HepG2 (cell line): ENCODE measurements around the gene NDUFB3. TPM values are rescaled to one million over a fixed set of nuclear protein-coding genes. Genes with fewer than 3 reads are reported as not detected.

Source experiments
- ATAC-seq: fragments of 200-7000 bp; cut with Tn5 transposase; 3 replicates; pipeline ENCODE4 v1.9.1; 2020; ENCODE audit warnings: mild to moderate bottlenecking, moderate library complexity
- BruUV-seq: library from RNA; stranded (reverse); fragments of 400-500 nt; replicated peaks from 2 replicates; lab custom pipeline; 2021; lab: Mats Ljungman, UMichigan
- CTCF ChIA-PET: fragments of 300-600 bp; formaldehyde crosslinking; extraction: SDS; loops from one replicate; lab custom pipeline; 2021; ENCODE audit warnings: low total read pairs, inconsistent platforms, low intra/inter-chr PET ratio; lab: Yijun Ruan, JAX
- POLR2A ChIA-PET: fragments of 350-600 bp; sonication (Branson Sonifier 250); formaldehyde crosslinking; loops from one replicate; lab custom pipeline; 2020; ENCODE audit warnings: antibody characterized with exemption, inconsistent platforms; lab: Yijun Ruan, JAX
- DNase-seq: peaks from one replicate; pipeline ENCODE4 v3.0.0-alpha.2; 2015; ENCODE audit warnings: low spot score
- FAIRE-seq: peaks from 3 replicates; lab custom pipeline; 2011; peaks lifted over from hg19 to GRCh38; lab: Jason Lieb, UNC
- H2AFZ ChIP-seq: one replicate; pipeline ENCODE4 v1.6.1; 2011; ENCODE audit warnings: low read length, inconsistent platforms
- H3K27ac ChIP-seq: fragments of 300-600 bp; 3 replicates; pipeline ENCODE4 v1.8.0; 2011; ENCODE audit warnings: mixed run types, mild to moderate bottlenecking, mixed read lengths, low read length, inconsistent platforms; ENCODE audit not compliant: insufficient read depth; ENCODE audit errors: extremely low read length
- H3K27me3 ChIP-seq, 2 experiments: fragments of 200-600 bp in 1 of 2; 2 replicates in 1 of 2; 3 replicates in 1 of 2; pipeline versions ENCODE4 v1.6.0 to v1.8.0; 2011; ENCODE audit warnings: low read length in 2 of 2, mild to moderate bottlenecking in 2 of 2, moderate library complexity in 2 of 2, inconsistent platforms in 1 of 2; ENCODE audit not compliant: insufficient read depth in 2 of 2, control insufficient read depth in 1 of 2
- H3K36me3 ChIP-seq, 2 experiments: fragments of 200-600 bp in 1 of 2; replicated peaks in 1 of 2; 2 replicates in 1 of 2; 3 replicates in 1 of 2; pipeline versions ENCODE4 v1.5.1 to v1.8.0; 2011; ENCODE audit warnings: low read length in 2 of 2, inconsistent platforms in 1 of 2; ENCODE audit not compliant: insufficient read depth in 2 of 2, control insufficient read depth in 1 of 2
- H3K4me1 ChIP-seq: 2 replicates; pipeline ENCODE4 v1.5.1; 2012; ENCODE audit warnings: low read length, inconsistent platforms; ENCODE audit not compliant: insufficient read depth
- H3K4me2 ChIP-seq: 2 replicates; pipeline ENCODE4 v1.6.0; 2011; ENCODE audit warnings: low read depth, low read length, inconsistent platforms
- H3K4me3 ChIP-seq, 3 experiments: fragments of 200-600 bp in 1 of 3; sonication (generic), shearing (Covaris generic) in 1 of 3; replicated peaks in 1 of 3; 2 replicates each; pipeline ENCODE4 v1.5.1; 2011 to 2016; ENCODE audit warnings: low read length in 3 of 3, inconsistent platforms in 2 of 3, low read depth in 2 of 3, mild to moderate bottlenecking in 2 of 3, control low read depth in 1 of 3, mixed read lengths in 1 of 3; ENCODE audit not compliant: insufficient read depth in 1 of 3
- H3K79me2 ChIP-seq: one replicate; pipeline ENCODE4 v1.6.1; 2011; ENCODE audit warnings: low read length, inconsistent platforms; ENCODE audit not compliant: insufficient read depth
- H3K9ac ChIP-seq: 2 replicates; pipeline ENCODE4 v1.6.0; 2011; ENCODE audit warnings: mild to moderate bottlenecking, low read depth, low read length, inconsistent platforms; ENCODE audit not compliant: insufficient read depth
- H3K9me3 ChIP-seq: 2 replicates; pipeline ENCODE4 v1.5.1; 2012; ENCODE audit warnings: mild to moderate bottlenecking, low read length
- H4K20me1 ChIP-seq: 2 replicates; pipeline ENCODE4 v1.6.0; 2011; ENCODE audit warnings: inconsistent platforms, mild to moderate bottlenecking, low read length, moderate library complexity; ENCODE audit not compliant: insufficient read depth
- GATAD2A ChIP-seq: IDR thresholded peaks from 2 replicates; pipeline ENCODE4 v1.6.1; 2016
- MED13 ChIP-seq: sonication (generic); formaldehyde crosslinking; IDR thresholded peaks from 2 replicates; pipeline ENCODE4 v1.5.0; 2020; ENCODE audit warnings: missing genetic modification reagents
- MEF2D ChIP-seq: sonication (generic); formaldehyde crosslinking; IDR thresholded peaks from 2 replicates; pipeline ENCODE4 v1.5.1; 2020; ENCODE audit warnings: mild to moderate bottlenecking, missing genetic modification reagents
- NCOA1 ChIP-seq: sonication (generic); formaldehyde crosslinking; IDR thresholded peaks from 2 replicates; pipeline ENCODE4 v1.9.0; 2021; ENCODE audit warnings: missing genetic modification reagents
- NCOA2 ChIP-seq: sonication (generic); formaldehyde crosslinking; IDR thresholded peaks from 2 replicates; pipeline ENCODE4 v1.8.0; 2022; ENCODE audit warnings: inconsistent platforms
- NR2F6 ChIP-seq, 2 experiments: IDR thresholded peaks; 2 replicates each; pipeline ENCODE4 v1.6.1; 2016; ENCODE audit warnings: antibody characterized with exemption in 1 of 2, mild to moderate bottlenecking in 1 of 2
- RAD21 ChIP-seq: fragments of 450-650 bp; formaldehyde crosslinking; IDR thresholded peaks from 2 replicates; pipeline ENCODE4 v1.5.0; 2020; ENCODE audit warnings: mild to moderate bottlenecking
- SSRP1 ChIP-seq: IDR thresholded peaks from 2 replicates; pipeline ENCODE4 v1.6.1; 2016; ENCODE audit warnings: control low read depth
- YEATS2 ChIP-seq: sonication (generic); formaldehyde crosslinking; IDR thresholded peaks from 2 replicates; pipeline ENCODE4 v1.4.0; 2020; ENCODE audit warnings: missing genetic modification reagents, borderline replicate concordance
- YY1 ChIP-seq: IDR thresholded peaks from 2 replicates; pipeline ENCODE4 v1.6.1; 2011; ENCODE audit warnings: low read length, low read depth, moderate library complexity, mild to moderate bottlenecking; ENCODE audit not compliant: insufficient read depth, insufficient replicate concordance
- ZNF512 ChIP-seq: sonication (generic); formaldehyde crosslinking; IDR thresholded peaks from 2 replicates; pipeline ENCODE4 v1.4.0; 2020; ENCODE audit warnings: mild to moderate bottlenecking, missing genetic modification reagents
- ZNF576 ChIP-seq: sonication (generic); formaldehyde crosslinking; IDR thresholded peaks from 2 replicates; pipeline ENCODE4 v1.4.0; 2020; ENCODE audit warnings: mild to moderate bottlenecking, missing genetic modification reagents
- WGBS: methylation state at CpG from one replicate; pipeline ENCODE4 v1.1.6; 2017; ENCODE audit warnings: low lambda C conversion rate; 5-methylcytosine and 5-hydroxymethylcytosine counted together
- in situ Hi-C: cut with HindIII; loops from 2 replicates; pipeline ENCODE4 v1.10.0; 2017; ENCODE audit warnings: low pct_unique_long_range_greater_than_20kb; ENCODE audit not compliant: extremely low pct_ligation_motif_present
- intact Hi-C: fragments of 100-400 bp; cut with micrococcal nuclease; formaldehyde crosslinking; loops from one replicate; pipeline ENCODE4 v1.10.0; 2022; ENCODE audit not compliant: unreplicated experiment
- polyA plus RNA-seq, 8 experiments: library from polyadenylated mRNA; depleted of rRNA in 3 of 8; stranded (reverse) in 7 of 8; unstranded in 1 of 8; fragments of >200 nt; fragmentation: Illumina TruSeq in 4 of 8; extraction: Trizol in 4 of 8; gene quantifications; 2 replicates each; pipeline versions ENCODE4 v1.2.1 to v1.2.3, GENCODE V29; 2011 to 2016; ENCODE audit warnings: low read depth in 4 of 8, missing spikeins in 1 of 8, mixed read lengths in 1 of 8; ENCODE audit not compliant: insufficient read depth in 1 of 8
- total RNA-seq, 5 experiments: library from RNA; depleted of rRNA; stranded (reverse); fragments of >200 nt; fragmentation: Illumina TruSeq; extraction: Trizol; gene quantifications; 2 replicates each; pipeline ENCODE4 v1.2.3, GENCODE V29; 2016; ENCODE audit warnings: low read depth in 1 of 5

The NDUFB3 gene
- total and polyA plus RNA-seq, 2 of the 13 experiments (the other 11 are each of a cell fraction or from before 2014, with no cell fraction given) = 50.7 to 159 TPM

- Histone ChIP-seq H3K4me2 (no peak overlapping the region), H3K79me2 (peaks cover 98% of the 10 kb centered on the region), H3K27me3 (no peaks in the 10 kb centered on the region; a peak in 2 of 5 replicates), H3K4me1 (peaks cover 85% of the 10 kb centered on the region), H3K4me3 (no peak overlapping the region), H3K36me3 (peaks cover 0 to 5% of the 10 kb centered on the region in 2 experiments; a peak in 2 of 5 replicates), H3K27ac (peak overlapping the region; percentile 2), H4K20me1 (peaks cover 14% of the 10 kb centered on the region), H3K9me3 (no peaks in the 10 kb centered on the region), H2AFZ (no peak overlapping the region), H3K9ac (no peak overlapping the region)
- TF ChIP-seq NCOA1 (CRISPR knock-in tag) (no peak), SSRP1 (peak; percentile 52; the same call in 1 of the 2 replicates)
- in situ Hi-C loops (no loop called here), intact Hi-C loops (no loop called here)
- 97% methylated on average over 1 of the region's 1 CpG for WGBS
- no peak for ATAC-seq
- no peak for DNase-seq
- no TSS peak for BruUV-seq
- no peak for FAIRE-seq
- ChIA-PET POLR2A (interaction anchor here (0.6 to 3.2 kb wide), 4 partner anchors 23 to 233 kb away, joined by 3 to 11 read pairs (median 4); partner anchors contain the start of gene NIF3L1), CTCF (no interaction called here)
These were observed 50.5 kb downstream of the NDUFB3 start for GRCh38 chr2:201122276-201122675.

GRCh38 chr2:201126308-201127151 is 54.7 kb downstream of the NDUFB3 start:
- ChIA-PET CTCF (interaction anchor here (0.8 kb wide), 1 partner anchor 32 kb away, joined by 3 read pairs; no protein-coding TSS in a partner anchor), POLR2A (interaction anchor here (0.9 to 1.1 kb wide), 2 partner anchors 17 to 51 kb away, joined by 3 read pairs; no protein-coding TSS in a partner anchor)
- no peak for FAIRE-seq

More at GRCh38 chr2:201126308-201127151, 54.7 kb downstream of the NDUFB3 start:
- ATAC-seq (no peak), DNase-seq (no peak)
- Histone ChIP-seq H2AFZ (no peak overlapping the region), H3K4me2 (peak overlapping the region; percentile 87), H3K4me1 (peaks cover 80% of the 10 kb centered on the region), H3K4me3 (peak overlapping the region in 1 of 3 experiments; percentile 9; a peak in 1 of 6 replicates), H3K36me3 (peaks cover 9 to 19% of the 10 kb centered on the region in 2 experiments), H3K27me3 (no peaks in the 10 kb centered on the region), H4K20me1 (peaks cover 13% of the 10 kb centered on the region), H3K9me3 (no peaks in the 10 kb centered on the region), H3K9ac (peak overlapping the region; percentile 35; the same call in 1 of the 2 replicates), H3K27ac (peak overlapping the region; percentile 31), H3K79me2 (peaks cover 93% of the 10 kb centered on the region)
- WGBS = 63% methylated on average over 9 of the region's 9 CpGs
- in situ Hi-C loops = no loop called here
- no TSS peak for BruUV-seq
- intact Hi-C loops = no loop called here
- TF ChIP-seq NCOA2 (CRISPR knock-in tag) (0 out of 2 replicates have a peak, but pooled peaks have one; percentile 11), RAD21 (CRISPR knock-in tag) (0 out of 2 replicates have a peak, but pooled peaks have one; percentile 4), YEATS2 (CRISPR knock-in tag) (peak; percentile 25; the same call in 1 of the 2 replicates), ZNF512 (CRISPR knock-in tag) (peak; percentile 66; the same call in 1 of the 2 replicates), MEF2D (CRISPR knock-in tag) (0 out of 2 replicates have a peak, but pooled peaks have one; percentile 21), YY1 (peak; percentile 24), NR2F6 (IDR thresholded peaks at IDR 0.05) (no peak), NR2F6 (CRISPR knock-in tag; IDR thresholded peaks at IDR 0.05) (no peak), GATAD2A (CRISPR knock-in tag) (0 out of 2 replicates have a peak, but pooled peaks have one; percentile 33), MED13 (CRISPR knock-in tag) (no peak), ZNF576 (CRISPR knock-in tag) (no peak)
